Natural killer cell treated with Interleukin-12 subunit alpha and Interleukin-12 subunit beta and Interleukin-15 and Interleukin-18, amount 100 ng/mL, for 72 hours (primary cell): ENCODE measurements around the gene P2RY8. TPM values are rescaled to one million over a fixed set of nuclear protein-coding genes. Genes with fewer than 3 reads are reported as not detected.
"Not testable (repeated sequence)": the region's sequence is repeated elsewhere in the genome, so short reads cannot be mapped to it uniquely, and the experiment has no call there.

ENCODE experiments used
- ATAC-seq, 2 donors: fragments of 150-1000 bp; cut with Tn5 transposase in 1 of 2; sonication (Bioruptor Pico), chemical (Tn5 transposase) in 1 of 2; 2 replicates each; pipeline ENCODE4 v1.10.0; 2021
- DNase-seq: peaks from one replicate; pipeline ENCODE4 v3.0.0; 2022; ENCODE audit warnings: low spot score
- H3K27ac Mint-ChIP-seq, 2 donors: 1 replicate in 1 of 2; 2 replicates in 1 of 2; pipeline ENCODE4 v1.8.0; 2022; ENCODE audit warnings: mixed read lengths in 2 of 2, mild to moderate bottlenecking in 1 of 2, moderate library complexity in 1 of 2
- H3K27me3 Mint-ChIP-seq, 2 donors: 1 replicate in 1 of 2; 2 replicates in 1 of 2; pipeline ENCODE4 v1.8.0; 2022; ENCODE audit warnings: mixed read lengths in 2 of 2
- H3K36me3 Mint-ChIP-seq: one replicate; pipeline ENCODE4 v1.8.0; 2022; ENCODE audit warnings: mixed read lengths
- H3K4me1 Mint-ChIP-seq, 2 donors: 1 replicate in 1 of 2; 2 replicates in 1 of 2; pipeline ENCODE4 v1.8.0; 2022; ENCODE audit warnings: low read depth in 2 of 2, mixed read lengths in 2 of 2, mild to moderate bottlenecking in 1 of 2
- H3K4me3 Mint-ChIP-seq: one replicate; pipeline ENCODE4 v1.8.0; 2022; ENCODE audit warnings: mixed read lengths
- H3K9me3 Mint-ChIP-seq: 2 replicates; pipeline ENCODE4 v1.8.0; 2022; ENCODE audit warnings: mixed read lengths
- total RNA-seq, 2 donors: library from RNA; stranded (reverse); gene quantifications; one replicate each; pipeline ENCODE4 v1.2.3, GENCODE V29; 2022

Gene P2RY8
- 10 to 100 TPM; 19.5 to 59.1 TPM for total RNA-seq

DNA sequence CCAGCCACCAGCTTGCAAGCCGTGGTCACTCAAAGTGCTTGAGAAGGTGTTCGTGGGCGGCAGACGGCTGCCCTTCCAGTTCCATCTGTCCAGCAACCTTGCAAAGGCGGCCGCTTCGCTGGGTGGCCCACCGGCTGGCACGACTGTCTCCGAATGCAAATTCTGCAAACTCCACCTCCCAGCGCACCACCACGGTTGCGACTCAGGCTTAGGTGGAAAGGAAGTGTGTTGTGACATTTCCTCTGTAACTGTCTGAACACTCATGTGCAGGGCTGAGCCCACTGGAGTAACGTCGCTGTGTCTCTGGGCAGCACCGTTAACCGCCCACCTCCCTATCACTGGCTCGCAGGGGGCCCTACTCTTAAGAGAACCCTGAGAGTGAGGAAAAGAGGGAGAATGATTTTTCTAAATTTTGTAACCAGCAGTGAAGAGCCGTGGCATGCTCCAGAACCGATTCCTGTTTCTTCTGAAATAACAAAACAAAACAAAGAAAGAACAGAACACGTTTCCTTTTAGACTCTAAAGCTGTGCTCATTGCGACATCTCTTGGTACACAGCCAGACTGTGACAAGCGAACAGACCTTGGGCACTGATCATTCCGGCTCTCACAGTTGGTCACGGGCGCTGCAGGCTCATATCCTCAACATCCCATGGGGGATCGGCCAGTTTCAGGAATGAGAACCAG, at the start of gene P2RY8:
P2RY8 (minus strand) TSS at position 155 of the 685 bp plus-strand sequence. CDS start 70,627 bp downstream, outside the sequence.
- peak within 1 kb of the TSS; percentile 90 for H3K4me3 Mint-ChIP-seq
- peak; percentile 91 to 95 for ATAC-seq
- no peaks in the 10 kb centered on the region for H3K36me3 Mint-ChIP-seq
- H3K27ac Mint-ChIP-seq: peak within 1 kb of the TSS; percentile 98 to 99
- peak; percentile 90 for DNase-seq
- H3K4me1 Mint-ChIP-seq: peaks cover 16 to 24% of the 10 kb centered on the region in 2 donors
- no peaks in the 10 kb centered on the region for H3K27me3 Mint-ChIP-seq
- H3K9me3 Mint-ChIP-seq: no peaks in the 10 kb centered on the region

DNA sequence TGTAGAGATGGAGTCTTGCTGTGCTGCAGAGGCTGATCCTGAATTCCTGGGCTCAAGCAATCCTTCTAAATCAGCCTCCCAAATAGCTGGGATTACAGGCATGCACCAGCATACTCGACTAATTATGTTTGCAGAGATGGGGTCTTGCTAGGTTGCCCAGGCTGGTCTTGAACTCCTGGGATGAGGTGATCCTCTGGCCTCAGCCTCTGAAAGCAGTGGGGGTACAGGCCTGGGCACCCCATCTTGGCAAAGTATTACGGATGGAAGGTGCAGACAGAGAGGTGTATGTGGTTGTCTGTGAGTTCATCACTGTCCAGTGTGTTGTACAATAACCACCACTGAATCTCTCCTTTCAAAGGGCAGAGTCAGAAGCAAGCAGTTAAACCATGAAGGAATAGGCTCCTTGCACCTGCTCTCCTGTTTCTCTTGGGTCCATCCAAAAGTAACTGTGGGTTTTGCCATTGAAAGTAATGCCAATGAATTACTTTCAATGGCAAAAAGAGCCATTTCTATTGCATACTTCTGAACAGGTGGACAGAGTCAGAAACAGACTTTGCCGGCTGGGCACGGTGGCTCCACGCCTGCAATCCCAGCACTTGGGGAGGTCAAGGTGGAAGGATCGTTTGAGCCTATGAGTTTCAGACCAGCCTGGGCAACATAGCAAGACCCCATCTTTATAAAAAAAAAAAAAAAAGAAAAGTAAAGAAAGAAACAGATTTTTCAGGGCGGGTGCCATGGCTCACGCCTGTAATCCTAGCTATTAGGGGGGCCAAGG, 47.4 kb upstream of the P2RY8 start:
- H3K4me1 Mint-ChIP-seq: peaks cover 13 to 28% of the 10 kb centered on the region in 2 donors
- no peak overlapping the region for H3K27ac Mint-ChIP-seq
- H3K9me3 Mint-ChIP-seq: no peaks in the 10 kb centered on the region
- no peak overlapping the region for H3K4me3 Mint-ChIP-seq
- no peaks in the 10 kb centered on the region for H3K27me3 Mint-ChIP-seq
- ATAC-seq (no peak), DNase-seq (no peak)
- no peaks in the 10 kb centered on the region for H3K36me3 Mint-ChIP-seq

DNA sequence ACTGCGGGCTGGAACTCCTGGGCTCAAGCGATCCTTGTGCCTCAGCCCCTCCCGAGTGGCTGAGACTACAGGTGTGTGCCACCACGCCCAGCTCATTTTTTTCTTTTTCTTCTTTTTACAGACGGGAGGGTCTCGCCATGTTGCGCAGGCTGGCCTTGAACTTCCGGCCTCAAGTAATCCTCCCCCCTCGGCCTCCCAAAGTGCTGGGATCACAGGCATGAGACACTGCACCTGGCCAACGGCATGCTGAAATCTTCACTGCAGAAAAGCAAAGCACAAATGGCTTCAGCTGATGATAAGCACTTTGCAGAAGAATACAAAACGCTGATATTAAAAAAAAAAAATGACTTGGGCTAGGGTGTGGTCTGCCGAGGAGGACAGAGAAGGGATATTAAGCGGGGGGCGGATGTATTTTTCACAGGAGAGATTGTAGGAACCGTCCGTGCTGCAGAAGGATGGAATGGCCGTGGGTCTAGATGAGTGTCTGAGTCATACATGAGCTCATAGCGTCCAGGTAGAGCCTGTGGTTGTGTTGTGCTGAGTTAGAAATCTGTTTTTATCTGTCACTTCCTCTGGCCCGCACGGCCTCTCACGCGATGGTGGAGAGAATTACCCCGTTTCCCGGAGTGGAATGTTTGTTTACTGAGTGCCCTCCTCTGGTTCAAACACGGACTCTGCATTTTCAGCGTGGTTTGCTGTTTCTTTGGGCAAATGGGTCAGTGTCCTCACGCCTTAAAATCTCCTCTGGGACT, 45.9 kb upstream of the P2RY8 start:
- ATAC-seq (peak; percentile 91 to 97), DNase-seq (no peak)
- Mint-ChIP-seq H3K36me3 (no peaks in the 10 kb centered on the region), H3K27me3 (no peaks in the 10 kb centered on the region), H3K4me1 (peaks cover 13 to 33% of the 10 kb centered on the region in 2 donors), H3K4me3 (peak overlapping the region; percentile 73), H3K9me3 (no peaks in the 10 kb centered on the region), H3K27ac (peak overlapping the region; percentile 87 to 93)

GRCh38 chrX:1581132-1581531, 44.1 kb upstream of the P2RY8 start:
- H3K9me3 Mint-ChIP-seq: no peaks in the 10 kb centered on the region
- DNase-seq: no peak
- no peak overlapping the region for H3K27ac Mint-ChIP-seq
- no peaks in the 10 kb centered on the region for H3K36me3 Mint-ChIP-seq
- ATAC-seq: peak; percentile 72 to 87
- no peaks in the 10 kb centered on the region for H3K27me3 Mint-ChIP-seq
- no peak overlapping the region for H3K4me3 Mint-ChIP-seq
- peaks cover 13 to 33% of the 10 kb centered on the region in 2 donors for H3K4me1 Mint-ChIP-seq

- H3K9me3 Mint-ChIP-seq: no peaks in the 10 kb centered on the region
- ATAC-seq: no peak
- no peaks in the 10 kb centered on the region for H3K36me3 Mint-ChIP-seq
- H3K4me1 Mint-ChIP-seq: peaks cover 13 to 30% of the 10 kb centered on the region in 2 donors
- no peak overlapping the region for H3K27ac Mint-ChIP-seq
- H3K27me3 Mint-ChIP-seq: no peaks in the 10 kb centered on the region
- no peak overlapping the region for H3K4me3 Mint-ChIP-seq
- no peak for DNase-seq
Observed at GRCh38 chrX:1578511-1579173, 41.7 kb upstream of the P2RY8 start.

GRCh38 chrX:1577845-1578244, 40.9 kb upstream of the P2RY8 start:
- H3K27ac Mint-ChIP-seq: no peak overlapping the region
- H3K27me3 Mint-ChIP-seq: no peaks in the 10 kb centered on the region
- ATAC-seq: no peak
- DNase-seq: no peak
- no peak overlapping the region for H3K4me3 Mint-ChIP-seq
- no peaks in the 10 kb centered on the region for H3K9me3 Mint-ChIP-seq
- H3K36me3 Mint-ChIP-seq: no peaks in the 10 kb centered on the region
- H3K4me1 Mint-ChIP-seq: peaks cover 5 to 22% of the 10 kb centered on the region in 2 donors

GRCh38 chrX:1576201-1576992, 39.4 kb upstream of the P2RY8 start:
- H3K9me3 Mint-ChIP-seq: no peaks in the 10 kb centered on the region
- no peak overlapping the region for H3K27ac Mint-ChIP-seq
- ATAC-seq: no peak
- no peaks in the 10 kb centered on the region for H3K27me3 Mint-ChIP-seq
- peaks cover 4 to 17% of the 10 kb centered on the region in 2 donors for H3K4me1 Mint-ChIP-seq
- no peak for DNase-seq
- H3K4me3 Mint-ChIP-seq: no peak overlapping the region
- H3K36me3 Mint-ChIP-seq: no peaks in the 10 kb centered on the region

DNA sequence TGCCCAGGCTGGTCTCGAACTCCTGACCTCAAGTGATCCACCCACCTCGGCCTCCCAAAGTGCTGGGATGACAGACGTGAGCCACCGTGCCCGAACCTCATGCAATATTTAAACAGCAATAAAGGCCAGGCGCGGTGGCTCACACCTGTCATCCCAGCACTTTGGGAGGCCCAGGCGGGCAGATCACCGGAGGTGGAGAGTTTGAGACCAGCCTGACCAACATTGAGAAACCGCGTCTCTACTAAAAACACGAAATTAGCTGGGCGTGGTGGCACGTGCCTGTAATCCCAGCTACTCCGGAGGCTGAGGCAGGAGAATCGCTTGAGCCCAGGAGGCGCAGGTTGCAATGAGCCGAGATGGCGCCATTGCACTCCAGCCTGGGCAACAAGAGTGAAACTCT, 37.2 kb upstream of the P2RY8 start:
- not testable (repeated sequence) for ATAC-seq, H3K27me3 Mint-ChIP-seq, H3K27ac Mint-ChIP-seq, H3K36me3 Mint-ChIP-seq, H3K9me3 Mint-ChIP-seq, DNase-seq, H3K4me3 Mint-ChIP-seq
- H3K4me1 Mint-ChIP-seq: peaks cover 12 to 20% of the 10 kb centered on the region in 2 donors

DNA sequence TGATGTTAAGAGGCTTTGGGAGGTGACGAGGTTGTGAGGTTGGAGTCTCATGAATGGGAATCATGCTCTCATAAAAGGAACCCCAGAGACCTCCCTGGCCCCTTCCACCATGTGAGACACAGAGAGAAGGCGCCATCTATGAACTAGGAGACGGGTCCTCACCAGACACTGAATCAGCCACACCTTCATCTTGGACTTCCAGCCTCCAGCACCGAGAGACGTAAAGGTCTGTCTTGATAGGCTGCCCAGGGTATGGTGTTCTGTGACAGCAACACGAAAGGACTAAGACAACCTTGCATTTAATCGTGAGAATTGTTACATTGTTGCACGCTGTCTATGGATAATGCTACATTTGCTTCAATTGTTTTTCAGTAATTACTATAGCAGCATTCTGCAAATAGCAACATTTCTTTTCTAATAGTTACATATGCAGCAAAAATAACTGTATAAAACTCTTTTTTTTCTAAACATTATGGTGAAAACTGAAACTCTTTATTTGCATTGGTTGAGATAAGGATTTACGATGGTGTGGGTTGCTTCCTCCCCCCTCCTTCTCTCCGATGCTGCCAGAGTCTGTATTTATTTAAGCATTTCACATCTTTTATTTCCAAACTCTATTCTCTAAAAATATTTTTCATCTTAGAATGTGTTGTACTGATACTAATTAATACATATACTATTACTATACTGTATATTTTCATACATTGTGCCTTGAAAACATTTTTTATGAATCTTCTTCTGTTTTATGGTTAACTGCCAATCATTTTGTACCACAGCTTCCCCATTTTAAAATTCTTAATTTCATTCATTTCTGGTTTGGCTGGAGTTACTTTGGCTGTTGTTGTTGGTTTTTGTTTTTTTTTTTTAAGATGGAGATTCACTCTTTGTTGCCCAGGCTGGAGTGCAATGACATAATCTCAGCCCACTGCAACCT, 28.0 kb upstream of the P2RY8 start:
- H3K27me3 Mint-ChIP-seq: peaks cover 0 to 3% of the 10 kb centered on the region in 2 donors
- ATAC-seq (no peak), DNase-seq (no peak)
- peaks cover 7 to 16% of the 10 kb centered on the region in 2 donors for H3K4me1 Mint-ChIP-seq
- H3K9me3 Mint-ChIP-seq: no peaks in the 10 kb centered on the region
- H3K4me3 Mint-ChIP-seq: no peak overlapping the region
- H3K36me3 Mint-ChIP-seq: no peaks in the 10 kb centered on the region
- H3K27ac Mint-ChIP-seq: no peak overlapping the region

GRCh38 chrX:1564077-1564476, 27.1 kb upstream of the P2RY8 start:
- H3K4me3 Mint-ChIP-seq, H3K36me3 Mint-ChIP-seq, H3K27me3 Mint-ChIP-seq, H3K9me3 Mint-ChIP-seq, H3K27ac Mint-ChIP-seq, H3K4me1 Mint-ChIP-seq, ATAC-seq, DNase-seq: not testable (repeated sequence)

DNA sequence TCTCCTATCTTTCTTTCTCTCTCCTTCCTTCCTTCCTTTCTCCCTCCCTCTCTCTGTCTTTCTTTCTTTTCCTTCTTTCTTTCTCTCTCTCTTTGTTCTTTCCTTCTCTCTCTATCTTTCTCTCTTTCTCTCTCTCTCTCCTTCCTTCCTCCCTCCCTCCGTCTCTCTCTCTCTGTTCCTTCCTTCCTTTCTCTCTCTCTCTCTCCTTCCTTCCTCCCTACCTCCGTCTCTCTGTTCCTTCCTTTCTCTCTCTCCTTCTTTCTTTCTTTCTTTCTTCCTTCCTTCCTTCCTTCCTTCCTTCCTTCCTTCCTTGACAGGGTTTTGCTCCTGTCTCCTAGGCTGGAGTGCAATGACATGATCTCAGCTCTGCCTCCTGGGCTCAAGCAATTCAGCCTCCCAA, 24.2 kb upstream of the P2RY8 start:
- Mint-ChIP-seq H3K27me3 (peaks cover 0 to 3% of the 10 kb centered on the region in 2 donors), H3K36me3 (no peaks in the 10 kb centered on the region), H3K27ac (peak overlapping the region; percentile 6 to 60), H3K4me1 (peaks cover 6 to 17% of the 10 kb centered on the region in 2 donors), H3K9me3 (no peaks in the 10 kb centered on the region), H3K4me3 (no peak overlapping the region)
- DNase-seq (no peak), ATAC-seq (no peak)
